ENCODE results near the gene ANO3.

GRCh38 chr11:26439854-26440253 lies 107.9 kb downstream of the ANO3 start:
- no peak for TF ChIP-seq ATF3 (IDR thresholded peaks at IDR 0.05)
- TF ChIP-seq SP1 (IDR thresholded peaks at IDR 0.05): no peak
- no peak for TF ChIP-seq CTCF (IDR thresholded peaks at IDR 0.05; ENCODE audit: low read depth, low read length, missing input control)
- TF ChIP-seq TAF1 (conservative IDR thresholded peaks at IDR 0.05): no peak
- TF ChIP-seq MAX (IDR thresholded peaks at IDR 0.05): no peak
- no peak for TF ChIP-seq JUND (IDR thresholded peaks at IDR 0.05)
